Ecto neural progenitor cell (in vitro differentiated cells): ENCODE measurements around the gene LILRA2.
"Not testable (repeated sequence)": the region's sequence is repeated elsewhere in the genome, so short reads cannot be mapped to it uniquely, and the experiment has no call there.

Experiments used
- DNase-seq: peaks from one replicate; pipeline ENCODE4 v3.0.0-alpha.2; 2018; ENCODE audit warnings: low spot score

Gene LILRA2

DNA sequence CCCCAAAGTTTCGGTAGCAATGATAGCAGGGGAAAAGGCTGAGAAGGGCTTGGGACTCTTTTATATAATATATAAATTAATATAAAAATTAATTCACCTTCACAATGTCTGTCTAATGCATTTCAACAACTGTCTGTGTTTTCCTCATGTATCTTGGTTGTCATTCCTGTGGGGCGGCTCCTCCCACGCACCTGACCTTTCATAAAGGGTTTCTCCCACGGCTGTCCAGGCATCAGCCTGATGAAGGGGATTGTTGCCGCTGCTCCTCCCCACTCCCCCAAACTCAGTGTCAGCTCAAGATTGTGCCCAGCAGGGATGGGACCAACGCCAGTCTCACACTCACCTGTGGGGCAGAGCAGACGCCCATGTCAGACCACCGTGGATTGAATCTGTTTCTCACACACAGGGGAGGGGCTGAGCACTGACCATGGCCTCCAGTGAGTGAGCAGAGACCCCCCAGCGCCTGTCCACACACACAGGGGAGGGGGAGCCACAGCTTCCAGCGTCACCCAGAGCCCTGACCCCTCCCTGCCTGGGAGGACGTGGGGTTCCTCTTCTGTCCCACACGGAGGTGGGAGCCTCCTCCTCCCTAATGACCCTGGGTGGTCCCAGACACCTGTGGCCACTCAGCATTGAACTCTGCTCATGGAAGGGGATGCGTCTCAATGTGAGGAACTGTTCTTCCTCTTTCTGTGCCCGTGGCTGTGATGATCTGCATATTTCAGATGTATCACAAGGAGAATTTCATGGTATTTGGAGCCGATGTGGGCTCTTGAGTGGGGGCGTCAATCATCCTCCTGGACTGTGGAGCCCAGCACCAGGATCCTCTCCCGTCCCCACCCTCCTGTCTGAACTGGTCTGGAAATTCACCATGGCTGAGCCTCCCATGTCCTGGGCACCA lies 1.6 kb upstream of the LILRA2 start:
- not testable (repeated sequence) for DNase-seq

DNA sequence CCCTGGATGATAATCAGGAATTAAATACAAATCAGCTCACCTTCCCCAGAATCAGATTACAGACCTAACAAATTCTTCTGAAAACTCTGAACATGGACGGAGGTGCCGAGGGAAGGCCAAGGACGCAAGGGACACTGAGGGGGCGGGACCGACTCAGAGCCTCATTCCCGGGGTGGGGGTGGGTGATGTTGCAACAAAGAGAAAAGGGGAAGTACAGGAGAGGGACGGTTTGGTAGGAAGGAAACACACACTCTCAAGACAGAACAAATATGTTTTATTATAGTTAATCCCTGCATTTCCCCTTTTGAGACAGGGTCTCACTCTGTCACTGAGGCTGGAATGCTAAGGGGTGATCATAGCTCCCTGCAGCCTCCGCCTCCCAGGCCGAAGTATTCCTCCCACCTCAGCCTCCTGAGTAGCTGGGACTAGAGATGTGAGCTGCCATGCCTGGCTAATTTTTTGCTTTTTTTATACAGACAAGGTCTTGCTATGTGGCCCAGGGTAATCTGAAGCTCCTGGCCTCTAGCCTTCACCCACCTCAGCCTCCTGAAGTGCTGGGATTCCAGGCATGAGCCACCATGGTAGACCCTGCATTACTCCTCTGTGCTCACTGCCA lies 786 bp upstream of the LILRA2 start:
- no peak for DNase-seq

DNA sequence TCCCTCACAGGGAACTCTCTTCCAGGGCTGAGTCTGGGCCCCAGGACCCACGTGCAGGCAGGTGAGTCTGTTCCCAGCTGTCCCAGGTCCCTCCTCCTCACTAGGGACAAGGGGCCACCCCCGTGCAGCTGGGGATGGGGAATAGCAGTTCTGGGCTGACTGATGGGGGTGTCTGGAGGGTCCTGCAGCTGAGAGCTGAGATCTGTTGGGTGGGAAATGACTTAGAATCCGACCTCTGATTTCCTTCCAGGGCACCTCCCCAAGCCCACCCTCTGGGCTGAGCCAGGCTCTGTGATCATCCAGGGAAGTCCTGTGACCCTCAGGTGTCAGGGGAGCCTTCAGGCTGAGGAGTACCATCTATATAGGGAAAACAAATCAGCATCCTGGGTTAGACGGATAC lies 461 bp downstream of the LILRA2 start:
- no peak for DNase-seq

DNA sequence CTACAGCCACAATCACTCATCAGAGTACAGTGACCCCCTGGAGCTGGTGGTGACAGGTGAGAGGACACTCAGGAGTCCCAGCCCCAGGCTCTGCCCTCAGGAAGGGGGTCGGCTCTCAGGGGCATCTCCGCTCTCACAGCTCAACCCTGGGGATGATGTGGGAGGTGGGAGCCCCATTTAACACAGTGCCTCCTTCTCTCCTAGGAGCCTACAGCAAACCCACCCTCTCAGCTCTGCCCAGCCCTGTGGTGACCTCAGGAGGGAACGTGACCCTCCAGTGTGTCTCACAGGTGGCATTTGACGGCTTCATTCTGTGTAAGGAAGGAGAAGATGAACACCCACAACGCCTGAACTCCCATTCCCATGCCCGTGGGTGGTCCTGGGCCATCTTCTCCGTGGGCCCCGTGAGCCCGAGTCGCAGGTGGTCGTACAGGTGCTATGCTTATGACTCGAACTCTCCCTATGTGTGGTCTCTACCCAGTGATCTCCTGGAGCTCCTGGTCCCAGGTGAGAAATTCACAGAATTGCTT lies 1.0 kb downstream of the LILRA2 start:
- DNase-seq = no peak

DNA sequence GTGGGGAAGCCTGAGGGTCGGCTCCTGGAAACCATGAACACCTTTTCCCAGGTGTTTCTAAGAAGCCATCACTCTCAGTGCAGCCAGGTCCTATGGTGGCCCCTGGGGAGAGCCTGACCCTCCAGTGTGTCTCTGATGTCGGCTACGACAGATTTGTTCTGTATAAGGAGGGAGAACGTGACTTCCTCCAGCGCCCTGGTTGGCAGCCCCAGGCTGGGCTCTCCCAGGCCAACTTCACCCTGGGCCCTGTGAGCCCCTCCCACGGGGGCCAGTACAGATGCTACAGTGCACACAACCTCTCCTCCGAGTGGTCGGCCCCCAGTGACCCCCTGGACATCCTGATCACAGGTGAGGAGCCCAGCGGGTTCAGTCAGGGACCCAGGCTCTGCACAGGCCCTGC lies 1.6 kb downstream of the LILRA2 start:
- not testable (repeated sequence) for DNase-seq

DNA sequence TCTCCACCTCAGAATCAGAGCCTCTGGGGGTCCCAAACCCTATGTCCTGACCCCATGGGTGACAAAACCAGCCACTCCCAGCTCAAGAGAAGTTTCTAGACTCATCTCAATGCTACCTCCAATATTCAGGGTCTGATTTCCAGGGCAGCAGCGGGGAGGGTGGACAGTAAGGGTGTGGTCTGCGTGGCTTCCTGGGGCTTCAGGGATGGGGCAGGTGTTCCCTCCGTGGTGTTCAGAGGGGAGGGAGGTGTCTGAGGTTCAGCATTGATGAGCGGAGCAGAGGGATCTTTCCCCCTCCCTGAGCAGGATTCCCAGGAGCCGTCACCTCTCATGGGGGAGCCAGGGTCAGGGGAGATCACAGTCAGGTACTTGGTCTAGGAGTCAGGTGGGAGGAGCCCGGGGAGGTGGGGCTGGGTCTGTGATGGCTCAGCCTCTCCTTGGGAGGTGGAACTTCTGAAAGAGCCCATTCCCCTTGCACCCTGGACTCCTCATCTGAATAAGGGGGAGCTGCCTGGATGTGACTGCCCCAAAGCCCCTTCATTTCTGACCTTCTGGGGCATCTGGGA lies 2.9 kb downstream of the LILRA2 start:
- DNase-seq = no peak

DNA sequence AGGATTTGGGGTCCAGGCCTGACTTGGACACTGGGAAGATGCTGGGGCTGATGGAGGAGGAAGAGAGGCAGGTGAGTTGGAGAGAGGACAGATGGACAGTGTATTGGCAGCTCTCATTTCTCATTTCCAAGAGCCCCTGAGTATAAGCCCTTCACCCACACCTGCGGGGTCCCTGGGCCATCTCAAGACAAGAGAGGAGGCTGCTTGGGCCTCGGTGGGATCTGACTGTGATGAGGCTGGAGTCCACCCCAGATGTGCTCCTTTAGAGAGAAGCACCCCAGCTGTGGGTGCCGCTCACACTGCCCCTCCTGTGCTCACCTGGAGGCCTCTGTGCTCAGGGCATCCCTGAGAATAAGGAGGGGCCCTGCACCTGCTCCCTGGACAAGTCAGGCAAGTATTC lies 3.7 kb downstream of the LILRA2 start:
- DNase-seq = no peak

DNA sequence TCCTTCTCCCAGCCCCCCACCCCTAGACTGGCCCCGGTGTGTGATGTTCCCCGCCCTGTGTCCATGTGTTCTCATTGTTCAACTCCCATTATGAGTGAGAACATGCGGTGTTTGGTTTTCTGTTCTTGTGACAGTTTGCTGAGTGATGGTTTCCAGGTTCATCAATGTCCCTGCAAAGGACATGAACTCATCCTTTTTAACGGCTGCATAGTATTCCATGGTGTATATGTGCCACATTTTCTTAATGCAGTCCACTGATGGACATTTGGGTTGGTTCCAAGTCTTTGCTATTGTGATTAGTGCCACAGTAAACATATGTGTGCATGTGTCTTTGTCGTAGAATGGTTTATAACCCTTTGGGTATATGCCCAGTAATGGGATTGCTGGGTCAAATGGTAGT lies 4.7 kb downstream of the LILRA2 start:
- DNase-seq = not testable (repeated sequence)

DNA sequence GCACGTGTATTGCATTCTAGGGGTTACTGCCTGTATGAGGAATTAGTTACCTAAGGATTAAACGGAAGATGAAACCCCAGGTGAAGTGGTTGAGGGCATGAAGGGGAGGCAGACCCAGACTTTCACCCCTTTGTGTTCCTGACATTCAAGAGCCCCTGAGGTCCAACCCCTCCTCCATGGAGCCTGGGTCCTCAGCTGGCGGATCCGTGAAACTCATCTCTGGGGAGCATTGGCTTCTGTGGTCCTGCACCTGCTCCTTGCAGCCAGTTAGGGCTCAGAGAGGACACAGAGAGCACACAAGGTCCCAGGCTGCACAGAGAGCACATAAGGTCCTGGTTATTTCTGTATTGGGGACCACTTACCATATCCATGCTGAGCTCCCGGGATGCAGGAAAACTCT lies 12.8 kb downstream of the LILRA2 start:
- DNase-seq = no peak

DNA sequence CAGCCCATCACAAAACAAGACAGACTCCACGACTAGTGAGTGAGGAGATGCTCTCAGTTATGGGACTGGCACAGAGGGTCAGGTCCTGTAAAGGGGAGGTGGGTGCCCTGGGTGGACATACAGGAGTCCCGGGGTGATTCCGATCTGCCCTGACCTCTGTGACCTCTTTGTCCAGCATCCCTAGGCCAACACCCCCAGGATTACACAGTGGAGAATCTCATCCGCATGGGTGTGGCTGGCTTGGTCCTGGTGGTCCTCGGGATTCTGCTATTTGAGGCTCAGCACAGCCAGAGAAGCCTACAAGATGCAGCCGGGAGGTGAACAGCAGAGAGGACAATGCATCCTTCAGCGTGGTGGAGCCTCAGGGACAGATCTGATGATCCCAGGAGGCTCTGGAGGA lies 13.4 kb downstream of the LILRA2 start:
- no peak for DNase-seq

DNA sequence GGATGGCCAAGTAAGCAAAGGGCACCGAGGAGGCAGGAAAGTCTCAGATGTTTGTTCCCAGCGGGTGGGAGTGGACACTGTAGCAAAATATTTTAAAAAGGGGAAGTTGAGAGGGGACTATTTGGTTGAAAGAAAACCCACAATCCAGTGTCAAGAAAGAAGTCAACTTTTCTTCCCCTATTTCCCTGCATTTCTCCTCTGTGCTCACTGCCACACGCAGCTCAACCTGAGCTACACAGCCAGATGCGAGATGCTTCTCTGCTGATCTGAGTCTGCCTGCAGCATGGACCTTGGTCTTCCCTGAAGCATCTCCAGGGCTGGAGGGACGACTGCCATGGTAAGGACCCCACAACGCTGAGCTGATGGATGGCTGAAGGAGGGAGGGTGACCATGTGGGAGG lies 19.9 kb downstream of the LILRA2 start, which contains the start of gene LILRA1:
LILRA1 (plus strand) TSS at position 188 of the 400 bp plus-strand sequence. CDS start 613 bp downstream, outside the sequence.
- DNase-seq = not testable (repeated sequence)

DNA sequence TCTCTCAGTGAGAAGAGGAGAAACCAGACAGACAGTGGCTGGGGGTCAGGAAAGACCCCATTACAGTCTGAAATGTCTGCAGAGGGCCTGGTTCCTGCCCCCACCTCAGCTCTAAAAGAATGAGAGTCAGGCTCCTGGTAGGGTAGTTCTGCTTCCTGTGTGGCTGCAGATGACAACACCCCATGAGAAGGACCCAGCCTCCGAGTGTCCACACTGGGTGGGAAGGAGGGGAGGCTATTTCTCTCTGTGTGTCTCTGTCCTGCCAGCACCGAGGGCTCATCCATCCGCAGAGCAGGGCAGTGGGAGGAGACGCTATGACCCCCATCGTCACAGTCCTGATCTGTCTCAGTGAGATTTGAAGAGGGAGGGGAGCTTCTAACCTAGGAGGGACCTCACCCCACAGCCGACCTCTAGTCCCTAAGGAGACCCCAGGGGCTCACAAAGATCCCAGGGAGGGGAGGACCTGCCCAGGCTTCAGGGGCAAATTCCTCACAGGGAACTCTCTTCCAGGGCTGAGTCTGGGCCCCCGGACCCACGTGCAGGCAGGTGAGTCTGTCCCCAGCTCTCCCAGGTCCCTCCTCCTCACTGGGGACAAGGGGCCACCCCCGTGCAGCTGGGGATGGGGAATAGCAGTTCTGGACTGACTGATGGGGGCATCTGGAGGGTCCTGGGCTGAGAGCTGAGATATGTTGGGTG lies 20.5 kb downstream of the LILRA2 start:
- not testable (repeated sequence) for DNase-seq

DNA sequence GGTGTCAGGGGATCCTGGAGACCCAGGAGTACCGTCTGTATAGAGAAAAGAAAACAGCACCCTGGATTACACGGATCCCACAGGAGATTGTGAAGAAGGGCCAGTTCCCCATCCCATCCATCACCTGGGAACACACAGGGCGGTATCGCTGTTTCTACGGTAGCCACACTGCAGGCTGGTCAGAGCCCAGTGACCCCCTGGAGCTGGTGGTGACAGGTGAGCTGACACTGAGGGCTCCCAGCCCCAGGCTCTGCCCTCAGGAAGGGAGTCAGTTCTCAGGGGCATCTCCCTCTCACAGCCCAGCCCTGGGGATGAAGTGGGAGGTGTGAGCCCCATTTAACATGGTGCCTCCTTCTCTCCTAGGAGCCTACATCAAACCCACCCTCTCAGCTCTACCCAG lies 21.1 kb downstream of the LILRA2 start:
- DNase-seq = no peak

DNA sequence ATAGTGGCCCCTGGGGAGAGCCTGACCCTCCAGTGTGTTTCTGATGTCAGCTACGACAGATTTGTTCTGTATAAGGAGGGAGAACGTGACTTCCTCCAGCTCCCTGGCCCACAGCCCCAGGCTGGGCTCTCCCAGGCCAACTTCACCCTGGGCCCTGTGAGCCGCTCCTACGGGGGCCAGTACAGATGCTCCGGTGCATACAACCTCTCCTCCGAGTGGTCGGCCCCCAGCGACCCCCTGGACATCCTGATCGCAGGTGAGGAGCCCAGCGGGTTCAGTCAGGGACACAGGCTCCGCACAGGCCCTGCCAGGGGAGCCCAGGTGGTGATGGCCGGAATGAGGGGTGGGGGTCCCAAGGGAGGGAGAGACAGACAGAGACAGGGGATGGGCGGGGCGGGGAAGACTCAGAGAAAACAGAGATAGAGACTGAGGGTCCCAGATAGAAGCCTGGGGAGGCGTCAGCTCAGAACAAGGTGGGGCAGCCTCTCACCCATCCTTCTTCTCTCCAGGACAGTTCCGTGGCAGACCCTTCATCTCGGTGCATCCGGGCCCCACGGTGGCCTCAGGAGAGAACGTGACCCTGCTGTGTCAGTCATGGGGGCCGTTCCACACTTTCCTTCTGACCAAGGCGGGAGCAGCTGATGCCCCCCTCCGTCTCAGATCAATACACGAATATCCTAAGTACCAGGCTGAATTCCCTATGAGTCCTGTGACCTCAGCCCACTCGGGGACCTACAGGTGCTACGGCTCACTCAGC lies 22.3 kb downstream of the LILRA2 start:
- not testable (repeated sequence) for DNase-seq

DNA sequence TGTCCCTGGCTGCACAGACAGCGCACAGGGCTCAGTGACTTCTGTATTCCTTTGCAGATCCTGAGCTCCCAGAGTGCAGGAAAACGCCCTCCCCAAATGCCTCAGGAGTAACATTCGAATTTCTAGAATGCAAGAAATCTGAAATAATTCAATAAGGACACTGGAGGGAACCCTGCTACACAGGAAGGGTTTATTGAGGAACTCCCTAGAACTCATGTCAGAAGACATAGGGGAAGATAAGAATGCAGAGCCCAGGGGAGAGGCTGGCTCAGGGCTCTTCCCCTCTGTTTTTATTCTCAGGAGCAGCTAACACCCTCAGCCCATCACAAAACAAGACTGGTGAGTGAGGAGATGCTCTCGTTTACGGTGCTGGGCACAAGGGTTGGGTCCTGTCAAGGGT lies 26.6 kb downstream of the LILRA2 start:
- no peak for DNase-seq

DNA sequence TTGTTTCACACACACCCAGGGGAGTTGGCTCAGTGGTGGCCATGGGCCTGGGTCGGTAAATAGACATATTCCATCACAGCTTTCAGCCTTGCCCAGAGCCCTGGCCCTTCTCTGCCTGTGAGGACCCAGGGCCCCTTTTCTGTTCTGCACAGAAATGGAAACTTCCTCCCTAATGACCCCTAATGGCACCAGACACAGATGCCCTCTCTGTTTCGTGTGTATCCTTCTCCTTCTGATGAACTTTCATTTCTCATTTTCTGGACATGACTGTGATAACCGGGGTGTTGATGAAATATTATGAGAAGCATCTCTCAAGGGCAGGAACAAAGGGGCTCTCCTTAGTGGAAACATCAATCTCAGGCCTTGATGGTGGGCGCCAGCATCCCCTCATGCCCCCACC lies 32.6 kb downstream of the LILRA2 start:
- DNase-seq = no peak

DNA sequence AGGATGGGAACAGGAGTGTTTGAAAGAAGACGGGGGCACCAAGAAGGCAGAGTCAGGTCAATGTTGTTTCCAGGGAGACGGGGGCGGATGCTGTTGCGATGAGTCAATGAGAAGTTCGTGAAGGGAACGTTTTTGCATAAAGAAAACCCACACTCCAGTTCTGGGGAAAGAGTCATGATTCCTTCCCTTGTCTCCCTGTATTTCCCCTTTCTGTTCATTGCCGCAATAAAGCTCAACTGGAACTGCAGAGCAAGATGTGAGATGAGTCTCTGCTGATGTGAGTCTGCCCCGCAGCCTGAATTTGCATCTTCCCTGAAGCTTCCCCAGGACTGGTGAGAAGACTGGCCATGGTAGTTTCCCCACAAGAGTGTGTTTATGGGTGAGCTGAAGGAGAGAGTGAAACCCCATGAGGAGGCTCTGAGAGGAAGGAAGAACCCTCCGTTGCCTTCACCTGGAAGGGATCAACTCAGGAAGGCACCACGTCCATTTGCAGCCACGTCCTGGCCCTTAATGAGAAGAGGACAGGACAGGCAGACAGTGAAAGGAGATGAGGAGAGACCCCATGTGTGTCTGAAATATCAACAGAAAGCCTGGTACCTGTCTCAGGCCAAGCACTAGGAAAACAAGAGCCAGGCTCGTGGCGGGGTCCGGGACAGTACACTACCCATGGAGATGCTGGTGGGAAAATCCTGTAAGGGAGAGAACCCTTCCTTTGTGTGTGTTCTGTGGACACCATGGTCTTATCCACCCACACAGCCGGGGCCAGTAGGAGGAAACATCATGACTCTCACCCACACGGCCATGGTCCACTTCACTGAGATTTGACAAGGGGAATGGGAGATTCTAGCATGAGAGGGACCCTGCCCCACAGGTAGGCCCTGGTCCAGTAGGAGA lies 33.5 kb downstream of the LILRA2 start:
- DNase-seq = no peak

DNA sequence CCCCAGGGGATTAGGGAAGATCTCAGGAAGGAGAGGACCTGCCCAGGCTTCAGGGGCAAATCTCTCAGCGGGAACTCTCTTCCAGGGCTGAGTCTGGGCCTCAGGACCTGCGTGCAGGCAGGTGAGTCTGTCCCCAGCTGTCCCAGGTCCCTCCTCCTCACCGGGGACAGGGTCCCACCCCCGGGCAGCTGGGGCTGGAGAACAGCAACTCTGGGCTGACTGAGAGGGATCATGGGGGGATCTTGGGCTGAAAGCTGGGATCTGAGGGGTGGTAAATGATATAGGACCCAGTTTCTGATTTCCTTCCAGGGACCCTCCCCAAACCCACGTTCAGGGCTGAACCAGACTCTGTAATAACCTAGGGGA lies 34.2 kb downstream of the LILRA2 start:
- DNase-seq = no peak

DNA sequence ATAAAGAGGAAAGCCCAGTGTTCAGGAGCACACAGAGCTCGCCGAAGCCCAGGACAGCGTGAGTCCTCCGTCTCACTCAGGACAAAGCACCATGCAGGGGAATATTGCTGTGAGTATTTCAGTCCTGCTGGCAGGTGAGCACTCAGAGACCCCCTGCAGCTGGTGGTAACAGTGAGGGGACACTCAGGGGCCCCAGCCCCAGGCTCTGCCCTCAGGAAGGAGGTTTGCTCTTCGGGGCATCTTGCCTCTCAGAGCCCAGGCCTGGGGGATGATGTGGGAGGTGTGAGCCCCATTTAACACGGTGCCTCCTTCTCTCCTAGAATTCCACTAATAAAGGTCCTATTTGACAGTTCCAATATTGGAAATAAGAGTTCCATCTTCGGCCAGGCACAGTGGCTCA lies 34.6 kb downstream of the LILRA2 start:
- no peak for DNase-seq

DNA sequence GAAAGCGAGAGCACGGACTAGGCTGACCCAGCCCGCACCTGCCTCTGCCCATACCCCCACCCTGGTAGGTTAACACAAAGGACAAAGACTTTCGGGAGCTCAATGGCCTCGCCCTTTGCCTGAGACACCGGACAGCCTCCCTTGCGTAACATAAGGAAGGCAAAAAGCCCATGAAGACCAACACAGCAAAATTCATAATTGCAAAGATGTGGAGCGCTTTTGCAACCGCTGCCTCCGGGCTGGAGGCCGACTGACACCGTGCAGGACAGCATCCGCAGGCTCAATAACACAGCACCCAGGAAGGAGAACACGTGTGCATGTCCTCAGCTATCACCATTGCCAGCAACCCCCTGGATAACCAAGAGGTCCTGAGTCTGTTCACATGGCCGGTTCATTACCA lies 35.2 kb downstream of the LILRA2 start:
- no peak for DNase-seq
